ENCODE data around the gene ITPR1.

ITPR1 gene

DNA sequence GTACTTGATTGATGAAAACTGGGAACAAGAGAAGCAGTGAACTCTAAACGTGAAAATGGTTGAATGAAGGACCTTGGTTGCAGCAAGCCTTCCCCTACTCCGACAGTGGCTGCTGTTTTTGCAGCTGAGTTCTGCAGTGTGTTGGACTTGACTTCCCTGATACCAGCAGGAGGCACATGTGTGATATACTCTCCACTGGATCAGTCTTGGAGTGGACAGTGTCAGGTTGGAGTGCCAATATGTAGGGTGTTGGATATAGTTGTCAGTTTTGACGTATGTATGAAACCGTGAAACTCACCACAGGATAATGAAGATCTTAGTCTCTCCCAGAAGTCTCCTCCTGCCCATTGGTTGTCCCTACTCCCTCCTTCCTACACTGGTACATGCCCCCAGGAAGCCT lies 106.5 kb downstream of the ITPR1 start:
- DNase-seq (ENCODE audit: extremely low read depth, low read depth): no peak
- TF ChIP-seq CTCF (IDR thresholded peaks at IDR 0.05; ENCODE audit: low read depth, low read length): no peak

GRCh38 chr3:4600493-4600892 lies 107.3 kb downstream of the ITPR1 start:
- no peak for DNase-seq (ENCODE audit: extremely low read depth, low read depth)
- no peak for TF ChIP-seq CTCF (IDR thresholded peaks at IDR 0.05; ENCODE audit: low read depth, low read length)

DNA sequence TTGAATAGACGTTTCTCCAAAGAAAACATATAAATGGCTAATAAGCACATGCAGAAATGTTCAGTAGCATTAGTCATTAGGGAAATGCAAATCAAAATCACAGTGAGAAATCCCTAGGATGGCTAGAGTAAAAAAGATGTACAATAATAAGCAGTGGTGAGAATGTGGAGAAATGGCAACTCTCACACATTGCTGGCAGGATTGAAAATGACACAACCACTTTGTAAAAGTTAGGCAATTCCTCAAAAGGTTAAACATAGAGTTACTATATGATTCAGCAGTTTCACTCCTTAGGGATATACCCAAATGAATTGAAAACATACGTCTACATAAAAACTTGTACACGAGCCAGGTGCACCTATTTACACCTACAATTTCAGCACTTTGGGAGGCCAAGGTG lies 108.7 kb downstream of the ITPR1 start:
- DNase-seq (ENCODE audit: extremely low read depth, low read depth): no peak
- TF ChIP-seq CTCF (IDR thresholded peaks at IDR 0.05; ENCODE audit: low read depth, low read length): no peak

DNA sequence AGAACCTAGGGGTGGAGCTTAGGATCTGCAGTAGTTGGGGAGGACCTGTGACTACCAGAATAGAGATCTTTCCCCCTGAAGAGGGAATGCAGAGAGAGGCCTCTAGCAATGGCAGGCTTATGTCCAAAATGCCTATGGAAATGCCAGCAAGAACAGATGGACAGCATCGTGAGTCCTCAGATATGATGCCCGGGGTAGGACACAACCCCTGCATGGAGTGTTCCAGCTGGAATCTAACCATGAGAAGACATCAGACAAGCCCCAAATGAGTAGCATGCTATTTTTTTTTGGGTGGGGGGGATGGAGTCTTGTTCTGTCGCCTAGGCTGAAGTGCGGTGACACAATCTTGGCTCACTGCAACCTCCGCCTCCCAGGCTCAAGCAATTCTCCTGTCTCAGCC lies 111.5 kb downstream of the ITPR1 start:
- no peak for TF ChIP-seq CTCF (IDR thresholded peaks at IDR 0.05; ENCODE audit: low read depth, low read length)
- DNase-seq (ENCODE audit: extremely low read depth, low read depth): no peak

DNA sequence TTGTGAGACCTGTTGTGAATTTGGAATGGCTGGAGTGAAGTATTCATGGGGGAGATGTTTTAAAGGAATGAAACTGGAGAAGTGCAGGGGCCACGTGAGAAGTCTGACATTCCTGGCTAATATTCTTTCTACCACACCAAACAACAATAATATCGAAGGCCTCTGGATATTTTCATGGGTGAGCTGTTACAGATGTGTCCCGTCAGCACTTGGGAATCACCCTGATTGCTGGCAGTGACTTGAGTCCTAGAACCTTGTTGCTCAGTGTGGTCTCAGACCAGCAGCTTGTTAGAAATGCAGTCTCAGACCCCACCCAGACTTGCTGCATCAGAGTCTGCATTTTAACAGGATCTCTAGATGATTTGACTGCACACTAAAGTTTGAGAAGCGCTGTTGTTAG lies 113.8 kb downstream of the ITPR1 start:
- TF ChIP-seq CTCF (IDR thresholded peaks at IDR 0.05; ENCODE audit: low read depth, low read length): no peak
- no peak for DNase-seq (ENCODE audit: extremely low read depth, low read depth)

- DNase-seq (ENCODE audit: extremely low read depth, low read depth): no peak
- no peak for TF ChIP-seq CTCF (IDR thresholded peaks at IDR 0.05; ENCODE audit: low read depth, low read length)
Measured at GRCh38 chr3:4613366-4613765, 120.2 kb downstream of the ITPR1 start.

GRCh38 chr3:4614070-4614469 lies 120.9 kb downstream of the ITPR1 start:
- no peak for DNase-seq (ENCODE audit: extremely low read depth, low read depth)
- no peak for TF ChIP-seq CTCF (IDR thresholded peaks at IDR 0.05; ENCODE audit: low read depth, low read length)
